Peyer's patch (tissue), 4 donors: Measurements from ENCODE around the gene PKN2.

ENCODE experiments used
- CTCF ChIP-seq, 6 experiments: fragments of 450-650 bp in 4 of 6; fragments of 200-600 bp in 2 of 6; sonication (generic) in 1 of 6; IDR thresholded peaks; one replicate each; pipeline ENCODE4 v1.5.1; 2017 to 2019; ENCODE audit warnings: antibody characterized with exemption in 6 of 6, mild to moderate bottlenecking in 3 of 6, moderate library complexity in 1 of 6
- POLR2A ChIP-seq, 2 donors: fragments of 450-650 bp; IDR thresholded peaks; one replicate each; pipeline ENCODE4 v1.5.1; 2017; ENCODE audit warnings: antibody characterized with exemption in 2 of 2, mild to moderate bottlenecking in 2 of 2, moderate library complexity in 2 of 2

GRCh38 chr1:88813471-88813870, 129.4 kb downstream of the PKN2 start:
- TF ChIP-seq CTCF (IDR thresholded peaks at IDR 0.05) (no peak), POLR2A (IDR thresholded peaks at IDR 0.05) (no peak)
